H1 (cell line): Measurements from ENCODE around the gene CYP39A1. TPM values are rescaled to one million over a fixed set of nuclear protein-coding genes. Genes with fewer than 3 reads are reported as not detected.

Source experiments
- CTCF ChIA-PET: fragments of 300-600 bp; sonication (Branson Sonifier 250); formaldehyde crosslinking; loops from one replicate; lab custom pipeline; 2021; ENCODE audit not compliant: partially characterized antibody; lab: Charles Lee
- POLR2A ChIA-PET: fragments of 300-600 bp; sonication (Branson Sonifier 250); formaldehyde crosslinking; loops from one replicate; lab custom pipeline; 2021; ENCODE audit warnings: inconsistent platforms; ENCODE audit not compliant: partially characterized antibody; lab: Charles Lee
- DNase-seq, 2 experiments: peaks; one replicate each; pipeline versions ENCODE4 v3.0.0 to v3.0.0-alpha.2; 2010 to 2022; ENCODE audit warnings: low spot score in 2 of 2, low read depth in 1 of 2, mixed read lengths in 1 of 2
- FAIRE-seq: peaks from 2 replicates; lab custom pipeline; 2011; peaks lifted over from hg19 to GRCh38; lab: Jason Lieb, UNC
- H2AFZ ChIP-seq: 2 replicates; pipeline ENCODE4 v1.8.1; 2012; ENCODE audit warnings: low read length, inconsistent platforms
- H2AK5ac ChIP-seq: 2 replicates; pipeline ENCODE4 v1.6.1; 2013; ENCODE audit warnings: low read depth, low read length
- H2BK120ac ChIP-seq: replicated peaks from 2 replicates; pipeline ENCODE3; 2013; ENCODE audit warnings: low read depth, low read length, inconsistent platforms
- H2BK12ac ChIP-seq: 2 replicates; pipeline ENCODE4 v1.6.1; 2013; ENCODE audit warnings: low read depth, low read length
- H2BK15ac ChIP-seq: 2 replicates; pipeline ENCODE4 v1.6.1; 2013; ENCODE audit warnings: low read length
- H2BK20ac ChIP-seq: 2 replicates; pipeline ENCODE4 v1.6.1; 2013; ENCODE audit warnings: low read length
- H2BK5ac ChIP-seq: 2 replicates; pipeline ENCODE4 v1.6.1; 2013; ENCODE audit warnings: low read depth, low read length
- H3K14ac ChIP-seq: 2 replicates; pipeline ENCODE4 v1.6.1; 2013; ENCODE audit warnings: inconsistent platforms; ENCODE audit not compliant: insufficient read length
- H3K18ac ChIP-seq: 2 replicates; pipeline ENCODE4 v1.6.1; 2013; ENCODE audit warnings: low read length; ENCODE audit errors: extremely low read depth
- H3K23ac ChIP-seq: 2 replicates; pipeline ENCODE4 v1.6.1; 2013; ENCODE audit warnings: inconsistent platforms; ENCODE audit not compliant: insufficient read length
- H3K23me2 ChIP-seq: 2 replicates; pipeline ENCODE4 v1.6.1; 2013; ENCODE audit warnings: low read depth, low read length
- H3K27ac ChIP-seq: 2 replicates; pipeline ENCODE4 v1.6.1; 2011; ENCODE audit warnings: low read depth, low read length, inconsistent platforms
- H3K27me3 ChIP-seq, 4 experiments: replicated peaks in 1 of 4; 1 replicate in 1 of 4; 2 replicates in 3 of 4; pipeline versions ENCODE4 v1.6.1 to v1.8.1; 2011 to 2013; ENCODE audit warnings: low read length in 3 of 4, mild to moderate bottlenecking in 3 of 4, inconsistent platforms in 2 of 4, mixed read lengths in 2 of 4, moderate library complexity in 1 of 4; ENCODE audit not compliant: control insufficient read depth in 3 of 4, insufficient read depth in 3 of 4; ENCODE audit errors: extremely low read depth in 1 of 4
- H3K36me3 ChIP-seq, 4 experiments: 2 replicates each; pipeline versions ENCODE4 v1.6.1 to v1.8.1; 2011 to 2013; ENCODE audit warnings: mild to moderate bottlenecking in 4 of 4, low read length in 3 of 4, moderate library complexity in 2 of 4, control low read depth in 1 of 4, inconsistent platforms in 1 of 4; ENCODE audit not compliant: insufficient read depth in 4 of 4, control insufficient read depth in 2 of 4
- H3K4ac ChIP-seq: replicated peaks from 2 replicates; pipeline ENCODE3; 2013; ENCODE audit warnings: low read length, low read depth, mixed read lengths, inconsistent platforms; ENCODE audit not compliant: insufficient read length
- H3K4me1 ChIP-seq, 4 experiments: replicated peaks in 1 of 4; 1 replicate in 1 of 4; 2 replicates in 3 of 4; pipeline versions ENCODE4 v1.6.1 to v1.8.1; 2011 to 2013; ENCODE audit warnings: low read length in 3 of 4, inconsistent platforms in 2 of 4, mixed read lengths in 1 of 4; ENCODE audit not compliant: insufficient read depth in 4 of 4, control insufficient read depth in 3 of 4
- H3K4me2 ChIP-seq, 2 experiments: 2 replicates each; pipeline versions ENCODE4 v1.6.1 to v1.8.1; 2011 to 2013; ENCODE audit warnings: low read depth in 2 of 2, low read length in 2 of 2, control low read depth in 1 of 2, inconsistent platforms in 1 of 2, mild to moderate bottlenecking in 1 of 2; ENCODE audit not compliant: insufficient read depth in 1 of 2
- H3K4me3 ChIP-seq, 4 experiments: fragments of 200-600, 300-600 bp in 1 of 4; sonication (generic), shearing (Covaris generic), sonication (Bioruptor Twin) in 1 of 4; 2 replicates each; pipeline versions ENCODE4 v1.5.1 to v1.8.1; 2011 to 2016; ENCODE audit warnings: low read length in 4 of 4, low read depth in 3 of 4, control low read depth in 2 of 4, inconsistent platforms in 2 of 4, mild to moderate bottlenecking in 2 of 4, mixed read lengths in 1 of 4, moderate library complexity in 1 of 4; ENCODE audit not compliant: insufficient read depth in 2 of 4; ENCODE audit errors: extremely low read depth in 1 of 4
- H3K56ac ChIP-seq: replicated peaks from 2 replicates; pipeline ENCODE3; 2013; ENCODE audit warnings: low read depth, mild to moderate bottlenecking, mixed read lengths, low read length, inconsistent platforms; ENCODE audit not compliant: insufficient read length
- H3K79me1 ChIP-seq: 2 replicates; pipeline ENCODE4 v1.6.1; 2013; ENCODE audit warnings: low read depth, low read length, control low read depth
- H3K79me2 ChIP-seq, 2 experiments: 2 replicates each; pipeline versions ENCODE4 v1.6.1 to v1.8.1; 2012 to 2013; ENCODE audit warnings: low read length in 2 of 2, mild to moderate bottlenecking in 2 of 2, inconsistent platforms in 1 of 2; ENCODE audit not compliant: insufficient read depth in 2 of 2, control insufficient read depth in 1 of 2
- H3K9ac ChIP-seq, 4 experiments: replicated peaks in 1 of 4; 1 replicate in 1 of 4; 2 replicates in 3 of 4; pipeline versions ENCODE4 v1.6.1 to v1.8.1; 2011 to 2013; ENCODE audit warnings: low read depth in 3 of 4, low read length in 3 of 4, control low read depth in 2 of 4, mild to moderate bottlenecking in 2 of 4, moderate library complexity in 2 of 4, inconsistent platforms in 1 of 4; ENCODE audit errors: extremely low read depth in 1 of 4
- H3K9me3 ChIP-seq, 2 experiments: 2 replicates each; pipeline versions ENCODE4 v1.6.1 to v1.8.1; 2012 to 2013; ENCODE audit warnings: mild to moderate bottlenecking in 2 of 2, moderate library complexity in 2 of 2, control low read depth in 1 of 2, inconsistent platforms in 1 of 2, low read depth in 1 of 2, low read length in 1 of 2, mixed read lengths in 1 of 2; ENCODE audit not compliant: insufficient read depth in 2 of 2
- H4K20me1 ChIP-seq, 2 experiments: replicated peaks in 1 of 2; 2 replicates each; pipeline versions ENCODE3 to v1.8.1; 2011 to 2013; ENCODE audit warnings: inconsistent platforms in 2 of 2, low read length in 2 of 2, mild to moderate bottlenecking in 1 of 2; ENCODE audit not compliant: insufficient read depth in 2 of 2, control insufficient read depth in 1 of 2
- H4K5ac ChIP-seq: 2 replicates; pipeline ENCODE4 v1.6.1; 2013; ENCODE audit warnings: low read length, low read depth, mixed read lengths, inconsistent platforms; ENCODE audit not compliant: insufficient read length
- H4K8ac ChIP-seq: 2 replicates; pipeline ENCODE4 v1.8.0; 2013; ENCODE audit warnings: mild to moderate bottlenecking, moderate library complexity, low read length, inconsistent platforms; ENCODE audit not compliant: insufficient read depth; ENCODE audit errors: extremely low read depth
- H4K91ac ChIP-seq: replicated peaks from 2 replicates; pipeline ENCODE3; 2013; ENCODE audit warnings: low read length, mixed read lengths, inconsistent platforms; ENCODE audit not compliant: insufficient read length
- BACH1 ChIP-seq: IDR thresholded peaks from 2 replicates; pipeline ENCODE4 v1.6.1; 2012; ENCODE audit warnings: low read length, improper control_type of control experiment
- JUN ChIP-seq: IDR thresholded peaks from 2 replicates; pipeline ENCODE4 v1.6.1; 2011; ENCODE audit warnings: low read depth, mild to moderate bottlenecking, improper control_type of control experiment, low read length
- RAD21 ChIP-seq, 2 experiments: IDR thresholded peaks in 1 of 2; conservative IDR thresholded peaks in 1 of 2; 2 replicates each; pipeline ENCODE4 v1.6.1; 2011; ENCODE audit warnings: low read depth in 2 of 2, low read length in 2 of 2, improper control_type of control experiment in 1 of 2, inconsistent platforms in 1 of 2, mild to moderate bottlenecking in 1 of 2, moderate library complexity in 1 of 2
- SP4 ChIP-seq: IDR thresholded peaks from 2 replicates; pipeline ENCODE4 v1.6.1; 2012; ENCODE audit warnings: low read length, inconsistent platforms
- WGBS, 2 experiments: shearing (Covaris generic) in 1 of 2; methylation state at CpG; one replicate each; pipeline versions ENCODE4 v1.1.6 to v1.1.7; 2013 to 2015; ENCODE audit warnings: low lambda C conversion rate in 2 of 2, mixed read lengths in 2 of 2, inconsistent platforms in 1 of 2, low coverage in 1 of 2, missing lambda C conversion rate in 1 of 2; ENCODE audit not compliant: insufficient replicate concordance in 2 of 2, insufficient coverage in 1 of 2, insufficient read length in 1 of 2; ENCODE audit errors: extremely low coverage in 1 of 2, missing lambda C conversion rate in 1 of 2; 5-methylcytosine and 5-hydroxymethylcytosine counted together
- polyA plus RNA-seq, 7 experiments: library from polyadenylated mRNA; depleted of rRNA in 3 of 7; stranded (reverse) in 5 of 7; unstranded in 2 of 7; fragments of >200 nt in 5 of 7; fragments of 200-250 nt in 2 of 7; gene quantifications; 1 replicate in 5 of 7; 2 replicates in 1 of 7; 4 replicates in 1 of 7; pipeline versions ENCODE4 v1.2.1 to v1.2.3, GENCODE V29; 2011 to 2013; ENCODE audit warnings: missing spikeins in 2 of 7, mixed read lengths in 2 of 7
- total RNA-seq: library from RNA; stranded (reverse); fragmentation: NEBNext Ultra II Directional; extraction: Animal tissue kit (Norgen Biotek cat#: 25700); gene quantifications from 2 replicates; pipeline ENCODE4 v1.2.1, GENCODE V29; 2021

CYP39A1 gene
- total and polyA plus RNA-seq, 2 of the 8 experiments (the other 6 are each of a cell fraction or from before 2014, with no cell fraction given), result 0.71 to 2.4 TPM

GRCh38 chr6:46676604-46677313, 24.1 kb upstream of the CYP39A1 start:
- no peak overlapping the region for H4K8ac ChIP-seq
- H3K4ac ChIP-seq, result no peak overlapping the region
- ChIA-PET POLR2A (no interaction called here), CTCF (interaction anchor here (0.7 to 2.4 kb wide), 13 partner anchors 8 to 589 kb away, joined by 3 to 15 read pairs (median 4); partner anchors contain the start of gene TDRD6)
- H3K27ac ChIP-seq, result no peak overlapping the region
- H3K18ac ChIP-seq, result no peak overlapping the region
- WGBS, 2 experiments, result 87% methylated on average over 6 of the region's 6 CpGs; no CpG with 5 or more reads in 1 of the 2 experiments
- no peaks in the 10 kb centered on the region for H4K20me1 ChIP-seq
- H3K4me3 ChIP-seq, result no peak overlapping the region
- H3K79me1 ChIP-seq, result no peaks in the 10 kb centered on the region
- no peaks in the 10 kb centered on the region for H3K4me1 ChIP-seq
- H4K5ac ChIP-seq, result no peak overlapping the region
- H2BK12ac ChIP-seq, result no peak overlapping the region
- H3K27me3 ChIP-seq, result no peaks in the 10 kb centered on the region
- DNase-seq (no peak), FAIRE-seq (no peak)
- H3K9me3 ChIP-seq, result no peaks in the 10 kb centered on the region
- H3K23me2 ChIP-seq, result 0 out of 2 replicates have a peak, but pooled peaks cover 2% of the 10 kb centered on the region
- no peak overlapping the region for H2BK15ac ChIP-seq
- H3K79me2 ChIP-seq, result no peaks in the 10 kb centered on the region
- no peak overlapping the region for H3K56ac ChIP-seq
- no peak overlapping the region for H2AFZ ChIP-seq
- H2BK20ac ChIP-seq, result no peak overlapping the region
- H3K14ac ChIP-seq, result no peak overlapping the region
- no peak overlapping the region for H4K91ac ChIP-seq
- no peak overlapping the region for H2BK120ac ChIP-seq
- H2AK5ac ChIP-seq, result no peak overlapping the region
- H3K4me2 ChIP-seq, result no peak overlapping the region
- H3K9ac ChIP-seq, result no peak overlapping the region
- H2BK5ac ChIP-seq, result no peak overlapping the region
- no peaks in the 10 kb centered on the region for H3K36me3 ChIP-seq
- H3K23ac ChIP-seq, result no peak overlapping the region
- TF ChIP-seq BACH1 (no peak), RAD21 (IDR thresholded peaks at IDR 0.05 in 1 of 2, conservative IDR thresholded peaks at IDR 0.05 in 1 of 2; ENCODE audit: low read depth in 2 of 2, low read length in 2 of 2) (no peak), SP4 (no peak), JUN (no peak)
